Prostate gland (tissue), 2 donors: ENCODE data around the gene CDH5. TPM values are rescaled to one million over a fixed set of nuclear protein-coding genes. Genes with fewer than 3 reads are reported as not detected.

Experiments
- DNase-seq: peaks from one replicate; pipeline ENCODE4 v3.0.0-alpha.2; 2019; ENCODE audit warnings: low spot score
- H3K27ac ChIP-seq, 2 donors: fragments of 200-600 bp; sonication (generic); 2 replicates each; pipeline ENCODE4 v1.5.1; 2017 to 2019
- H3K27me3 ChIP-seq: fragments of 200-600 bp; sonication (generic); replicated peaks from 2 replicates; pipeline ENCODE4 v1.5.1; 2019; ENCODE audit not compliant: insufficient read depth
- H3K36me3 ChIP-seq, 2 donors: fragments of 200-600 bp; sonication (generic); 1 replicate in 1 of 2; 2 replicates in 1 of 2; pipeline versions ENCODE4 v1.5.1 to v1.8.1; 2017 to 2019
- H3K4me1 ChIP-seq: fragments of 200-600 bp; sonication (generic); replicated peaks from 2 replicates; pipeline ENCODE4 v1.5.1; 2019
- H3K4me3 ChIP-seq, 2 donors: fragments of 200-600 bp; sonication (generic); 2 replicates each; pipeline ENCODE4 v1.5.1; 2017 to 2019
- H3K9me3 ChIP-seq: fragments of 200-600 bp; sonication (generic); 2 replicates; pipeline ENCODE4 v1.5.1; 2017
- CTCF ChIP-seq, 4 experiments: fragments of 200-600 bp in 2 of 4; fragments of 450-650 bp in 2 of 4; sonication (generic) in 2 of 4; IDR thresholded peaks; 1 replicate in 3 of 4; 2 replicates in 1 of 4; pipeline ENCODE4 v1.5.1; 2016 to 2019; ENCODE audit warnings: antibody characterized with exemption in 4 of 4, mild to moderate bottlenecking in 2 of 4, moderate library complexity in 2 of 4
- POLR2A ChIP-seq: fragments of 450-650 bp; IDR thresholded peaks from one replicate; pipeline ENCODE4 v1.6.1; 2016; ENCODE audit warnings: antibody characterized with exemption, mild to moderate bottlenecking
- POLR2AphosphoS5 ChIP-seq: sonication (generic); formaldehyde crosslinking; IDR thresholded peaks from one replicate; pipeline ENCODE4 v1.6.1; 2017; ENCODE audit warnings: antibody characterized with exemption
- WGBS: methylation state at CpG from one replicate; pipeline ENCODE4 v1.1.5; 2018; 5-methylcytosine and 5-hydroxymethylcytosine counted together
- intact Hi-C: fragments of 100-400 bp; cut with DNase I; formaldehyde crosslinking; loops from one replicate; pipeline ENCODE4 v1.14.2; 2022
- total RNA-seq, 2 donors: library from RNA; depleted of rRNA; stranded (reverse); fragments of >200 nt; gene quantifications; one replicate each; pipeline ENCODE4 v1.1.0, GENCODE V29; 2016

Gene CDH5
- total RNA-seq, 2 donors from 2014 or later, result 8.0 to 20.8 TPM

DNA sequence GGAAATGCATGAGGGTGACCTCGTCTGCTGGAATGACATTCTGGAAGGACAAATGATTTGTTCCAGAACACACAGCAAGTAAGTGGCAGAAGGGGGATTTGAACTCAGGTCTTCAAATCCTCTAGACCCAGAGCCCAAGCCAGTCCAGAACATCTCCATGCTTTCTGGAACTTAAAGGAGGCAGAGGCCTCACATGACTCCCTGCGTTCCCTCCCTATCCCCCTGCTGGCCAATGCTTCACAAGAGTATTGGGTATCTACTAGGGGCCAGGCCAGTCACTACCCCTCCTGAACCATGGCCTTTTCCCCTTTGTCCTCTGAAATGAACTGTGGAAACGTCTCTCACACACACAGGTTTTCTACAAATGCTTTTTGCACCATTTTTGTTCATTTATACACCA is 53.0 kb downstream of the CDH5 start:
- Histone ChIP-seq H3K4me1 (no peaks in the 10 kb centered on the region), H3K27ac (no peak overlapping the region), H3K4me3 (no peak overlapping the region), H3K9me3 (no peaks in the 10 kb centered on the region), H3K27me3 (no peaks in the 10 kb centered on the region), H3K36me3 (no peaks in the 10 kb centered on the region)
- 50% methylated on average over 3 of the region's 3 CpGs for WGBS
- no peak for DNase-seq
- TF ChIP-seq CTCF (IDR thresholded peaks at IDR 0.05) (no peak), POLR2AphosphoS5 (no peak), POLR2A (no peak)
- intact Hi-C loops, result no loop called here

DNA sequence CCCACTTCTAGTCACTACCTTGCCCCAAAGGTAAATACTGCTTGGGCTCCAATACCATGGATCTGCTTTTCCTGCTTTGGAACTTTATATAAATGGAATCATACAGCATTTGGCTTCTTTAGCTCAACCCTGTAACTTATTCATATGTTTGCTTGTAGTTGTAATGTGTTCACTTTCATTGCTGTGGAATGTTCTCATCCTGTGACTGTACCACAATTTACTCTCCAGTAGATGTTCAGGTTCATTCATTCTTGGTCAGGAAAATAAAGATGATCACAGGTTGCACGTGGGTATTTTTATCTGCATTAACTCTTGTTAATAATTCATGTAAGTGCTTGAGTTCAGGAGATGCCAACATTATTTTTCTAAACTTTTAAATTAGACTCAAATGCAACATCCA is 53.9 kb downstream of the CDH5 start:
- no peaks in the 10 kb centered on the region for H3K4me1 ChIP-seq
- 32% methylated on average over 1 of the region's 1 CpG for WGBS
- H3K27me3 ChIP-seq, result no peaks in the 10 kb centered on the region
- DNase-seq, result no peak
- TF ChIP-seq CTCF (IDR thresholded peaks at IDR 0.05) (no peak), POLR2AphosphoS5 (no peak), POLR2A (no peak)
- H3K27ac ChIP-seq, result no peak overlapping the region
- no peak overlapping the region for H3K4me3 ChIP-seq
- no peaks in the 10 kb centered on the region for H3K9me3 ChIP-seq
- H3K36me3 ChIP-seq, result no peaks in the 10 kb centered on the region
- intact Hi-C loops, result no loop called here

DNA sequence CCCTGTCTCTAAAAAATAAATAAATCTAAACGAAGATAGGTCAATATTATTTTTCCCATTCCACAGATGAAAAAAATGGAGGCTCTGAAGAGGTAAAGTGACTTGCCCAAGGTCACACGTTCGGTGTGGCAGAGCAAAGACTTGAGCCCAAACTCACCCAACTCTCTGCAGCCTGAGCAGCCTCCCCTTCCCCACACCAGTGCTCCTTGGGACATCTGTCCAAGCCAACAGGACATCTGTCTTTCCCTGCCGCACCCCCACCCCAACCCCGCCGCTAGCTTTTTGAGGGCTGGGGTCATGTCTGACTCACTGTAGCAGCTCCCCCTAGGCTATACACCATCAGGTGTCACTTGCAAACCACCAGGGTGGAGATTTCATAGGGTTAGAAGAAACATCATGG is 55.4 kb downstream of the CDH5 start:
- H3K36me3 ChIP-seq, result no peaks in the 10 kb centered on the region
- no peaks in the 10 kb centered on the region for H3K27me3 ChIP-seq
- no peak overlapping the region for H3K27ac ChIP-seq
- TF ChIP-seq POLR2A (no peak), POLR2AphosphoS5 (no peak), CTCF (IDR thresholded peaks at IDR 0.05) (no peak)
- intact Hi-C loops, result no loop called here
- H3K4me1 ChIP-seq, result no peaks in the 10 kb centered on the region
- no peak for DNase-seq
- 77% methylated on average over 6 of the region's 6 CpGs for WGBS
- no peak overlapping the region for H3K4me3 ChIP-seq
- H3K9me3 ChIP-seq, result no peaks in the 10 kb centered on the region

GRCh38 chr16:66422366-66422765 is 55.9 kb downstream of the CDH5 start:
- intact Hi-C loops, result no loop called here
- Histone ChIP-seq H3K36me3 (no peaks in the 10 kb centered on the region), H3K27me3 (no peaks in the 10 kb centered on the region), H3K4me3 (no peak overlapping the region), H3K27ac (no peak overlapping the region), H3K9me3 (no peaks in the 10 kb centered on the region), H3K4me1 (no peaks in the 10 kb centered on the region)
- no peak for TF ChIP-seq POLR2AphosphoS5
- no peak for TF ChIP-seq CTCF (IDR thresholded peaks at IDR 0.05)
- no peak for TF ChIP-seq POLR2A
- no peak for DNase-seq
- 88% methylated on average over 2 of the region's 2 CpGs for WGBS

- H3K36me3 ChIP-seq, result no peaks in the 10 kb centered on the region
- no peaks in the 10 kb centered on the region for H3K9me3 ChIP-seq
- H3K4me3 ChIP-seq, result no peak overlapping the region
- no peaks in the 10 kb centered on the region for H3K4me1 ChIP-seq
- no peak overlapping the region for H3K27ac ChIP-seq
- TF ChIP-seq CTCF (IDR thresholded peaks at IDR 0.05), result no peak
- TF ChIP-seq POLR2A, result no peak
- 89% methylated on average over 1 of the region's 1 CpG for WGBS
- intact Hi-C loops, result no loop called here
- DNase-seq, result no peak
- H3K27me3 ChIP-seq, result no peaks in the 10 kb centered on the region
Measured at GRCh38 chr16:66423177-66423576, 56.7 kb downstream of the CDH5 start.
